ENCODE results near the gene ZNF417. TPM values are rescaled to one million over a fixed set of nuclear protein-coding genes. Genes with fewer than 3 reads are reported as not detected.
A peak's percentile ranks its signal among the peaks of the same experiment; 100 is the strongest.

ZNF417 gene
- total RNA-seq, 1 donor from 2014 or later = 14.2 TPM

DNA sequence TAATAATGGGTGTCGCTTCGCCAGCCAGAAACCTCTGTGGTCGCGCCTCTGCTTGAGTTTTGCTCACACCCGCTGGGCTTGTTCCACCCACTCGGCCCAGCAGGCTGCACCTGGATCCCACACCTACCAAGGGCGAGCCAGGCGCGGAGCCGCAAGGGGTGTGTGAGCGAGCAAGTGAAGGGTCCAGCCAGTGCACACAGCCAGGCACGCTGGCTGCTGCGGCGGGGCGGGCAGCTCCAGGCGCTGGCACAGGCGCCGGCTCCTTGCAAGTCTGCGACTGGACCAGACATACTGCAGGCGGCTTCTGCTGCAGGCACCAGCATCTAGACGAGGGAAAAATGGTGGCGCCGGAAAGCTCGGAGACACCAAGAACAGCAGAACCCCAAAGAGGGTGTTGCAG, 32.9 kb upstream of the ZNF417 start:
- no peak for DNase-seq (ENCODE audit: low read depth)
- TF ChIP-seq, protein P1, sequence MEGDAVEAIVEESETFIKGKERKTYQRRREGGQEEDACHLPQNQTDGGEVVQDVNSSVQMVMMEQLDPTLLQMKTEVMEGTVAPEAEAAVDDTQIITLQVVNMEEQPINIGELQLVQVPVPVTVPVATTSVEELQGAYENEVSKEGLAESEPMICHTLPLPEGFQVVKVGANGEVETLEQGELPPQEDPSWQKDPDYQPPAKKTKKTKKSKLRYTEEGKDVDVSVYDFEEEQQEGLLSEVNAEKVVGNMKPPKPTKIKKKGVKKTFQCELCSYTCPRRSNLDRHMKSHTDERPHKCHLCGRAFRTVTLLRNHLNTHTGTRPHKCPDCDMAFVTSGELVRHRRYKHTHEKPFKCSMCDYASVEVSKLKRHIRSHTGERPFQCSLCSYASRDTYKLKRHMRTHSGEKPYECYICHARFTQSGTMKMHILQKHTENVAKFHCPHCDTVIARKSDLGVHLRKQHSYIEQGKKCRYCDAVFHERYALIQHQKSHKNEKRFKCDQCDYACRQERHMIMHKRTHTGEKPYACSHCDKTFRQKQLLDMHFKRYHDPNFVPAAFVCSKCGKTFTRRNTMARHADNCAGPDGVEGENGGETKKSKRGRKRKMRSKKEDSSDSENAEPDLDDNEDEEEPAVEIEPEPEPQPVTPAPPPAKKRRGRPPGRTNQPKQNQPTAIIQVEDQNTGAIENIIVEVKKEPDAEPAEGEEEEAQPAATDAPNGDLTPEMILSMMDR (IDR thresholded peaks at IDR 0.05; ENCODE audit: insufficient read depth, low read length, severe bottlenecking) = no peak
- no peak for FAIRE-seq
- Histone ChIP-seq H3K4me3 (ENCODE audit: low read depth, low read length) (no peak overlapping the region), H3K36me3 (ENCODE audit: control insufficient read depth, insufficient read depth, low read length) (no peaks in the 10 kb centered on the region), H3K27me3 (ENCODE audit: control insufficient read depth, insufficient read depth, low read length) (no peaks in the 10 kb centered on the region)

DNA sequence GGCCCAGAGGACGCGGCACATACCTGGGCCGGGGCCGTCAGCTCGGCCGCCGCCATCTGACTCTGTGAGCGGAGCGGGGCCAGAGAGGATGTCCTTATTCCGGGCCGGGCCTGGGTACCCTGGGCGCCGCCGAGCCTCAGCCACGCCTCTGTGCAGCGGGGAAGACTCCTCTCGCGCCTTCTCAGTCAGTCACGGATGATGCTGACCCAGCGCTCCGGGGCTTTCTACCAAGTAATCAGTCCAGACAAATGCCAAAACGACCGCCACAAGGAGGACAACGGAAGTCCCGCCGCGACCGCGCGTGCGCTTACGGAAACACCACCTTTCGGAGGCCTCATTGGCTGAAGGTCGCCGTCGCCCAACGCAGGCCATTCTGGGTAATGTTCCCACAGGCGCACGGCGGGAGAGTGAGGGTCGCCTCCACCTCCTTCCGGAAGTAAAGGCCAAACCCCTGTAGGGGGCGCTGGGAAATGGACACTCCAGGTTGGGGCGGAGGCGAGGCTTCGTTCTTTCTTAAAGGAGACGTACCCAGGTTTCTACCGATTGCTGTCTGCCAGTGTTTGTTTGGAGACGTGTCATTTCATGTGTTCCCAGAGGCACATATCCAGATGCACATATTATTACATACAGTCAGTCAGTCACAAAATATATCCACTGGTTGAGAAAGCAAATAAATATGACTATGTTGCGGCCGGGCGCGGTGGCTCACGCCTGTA, 31.2 kb upstream of the ZNF417 start, which contains the start of gene ZNF256:
Gene ZNF256, minus strand, starts transcription at position 288 of the 716 bp plus-strand sequence. Its CDS starts 232 bp downstream, at position 56.
- FAIRE-seq (peak; percentile 47), DNase-seq (ENCODE audit: low read depth) (peak; percentile 86)
- H3K36me3 ChIP-seq (ENCODE audit: control insufficient read depth, insufficient read depth, low read length) = peaks cover 6% of the 10 kb centered on the region
- TF ChIP-seq, protein P1 (IDR thresholded peaks at IDR 0.05; ENCODE audit: insufficient read depth, low read length, severe bottlenecking) = peak; percentile 78
- H3K4me3 ChIP-seq (ENCODE audit: low read depth, low read length) = peak within 1 kb of the TSS; percentile 86
- H3K27me3 ChIP-seq (ENCODE audit: control insufficient read depth, insufficient read depth, low read length) = no peaks in the 10 kb centered on the region

DNA sequence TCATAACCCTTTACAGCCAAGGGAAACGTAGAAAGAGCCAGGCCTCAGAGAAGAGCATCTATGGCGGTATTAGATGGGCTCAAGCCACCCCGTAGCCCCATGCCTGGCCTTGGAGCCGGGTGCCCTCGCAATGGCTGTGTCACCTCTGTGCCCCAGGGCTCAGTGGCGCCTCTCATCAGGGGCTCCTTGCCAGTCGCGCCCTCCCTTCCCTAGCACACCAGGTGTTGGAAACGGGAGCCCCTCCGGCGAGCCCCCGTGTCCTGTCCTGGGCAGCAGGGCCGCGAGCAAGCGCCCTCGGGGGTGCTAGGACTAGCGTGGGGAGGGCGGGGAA, 30.7 kb upstream of the ZNF417 start:
- peaks cover 11% of the 10 kb centered on the region for H3K36me3 ChIP-seq (ENCODE audit: control insufficient read depth, insufficient read depth, low read length)
- TF ChIP-seq, protein P1 (IDR thresholded peaks at IDR 0.05; ENCODE audit: insufficient read depth, low read length, severe bottlenecking) = no peak
- DNase-seq (ENCODE audit: low read depth) = no peak
- H3K27me3 ChIP-seq (ENCODE audit: control insufficient read depth, insufficient read depth, low read length) = no peaks in the 10 kb centered on the region
- H3K4me3 ChIP-seq (ENCODE audit: low read depth, low read length) = peak overlapping the region; percentile 86
- FAIRE-seq = no peak

DNA sequence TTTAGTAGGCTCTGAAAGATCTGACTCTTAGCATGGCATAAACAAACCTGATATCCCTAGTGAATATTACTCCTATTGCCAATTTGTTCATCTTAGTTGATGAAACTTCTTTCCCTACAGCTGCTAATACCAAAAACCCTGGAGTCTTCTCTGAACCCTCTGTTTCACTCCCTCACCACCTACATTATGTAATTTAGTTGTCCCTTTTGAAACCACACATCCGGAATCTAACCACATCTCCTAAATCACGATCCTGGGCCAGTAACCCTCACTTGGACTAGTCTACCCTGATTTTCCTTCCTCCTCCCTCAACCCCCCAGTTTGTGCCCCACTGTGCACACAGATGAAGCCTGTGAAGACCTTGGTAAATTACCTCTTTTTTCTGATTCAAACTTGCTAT, 29.9 kb upstream of the ZNF417 start:
- FAIRE-seq = no peak
- TF ChIP-seq, protein P1 (IDR thresholded peaks at IDR 0.05; ENCODE audit: insufficient read depth, low read length, severe bottlenecking) = no peak

DNA sequence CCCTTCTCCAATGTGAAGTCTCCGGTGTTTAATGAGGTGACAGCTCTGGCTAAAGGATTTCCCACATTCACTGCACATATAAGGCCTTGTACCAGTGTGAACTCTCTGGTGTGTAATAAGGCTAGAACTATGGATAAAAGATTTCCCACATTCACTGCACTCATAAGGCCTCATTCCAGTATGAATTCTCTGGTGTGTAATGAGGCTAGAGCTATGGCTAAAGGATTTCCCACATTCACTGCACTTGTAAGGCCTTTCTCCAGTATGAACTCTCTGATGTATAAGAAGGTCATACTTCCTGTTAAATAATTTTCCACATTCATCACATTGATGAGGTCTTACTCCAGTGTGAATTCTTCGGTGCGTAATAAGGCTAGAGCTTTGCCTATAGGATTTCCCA, 25.2 kb upstream of the ZNF417 start:
- DNase-seq (ENCODE audit: low read depth) (no peak), FAIRE-seq (no peak)
- no peak overlapping the region for H3K4me3 ChIP-seq (ENCODE audit: low read depth, low read length)
- peaks cover 20% of the 10 kb centered on the region for H3K36me3 ChIP-seq (ENCODE audit: control insufficient read depth, insufficient read depth, low read length)
- TF ChIP-seq, protein P1 (IDR thresholded peaks at IDR 0.05; ENCODE audit: insufficient read depth, low read length, severe bottlenecking) = no peak
- no peaks in the 10 kb centered on the region for H3K27me3 ChIP-seq (ENCODE audit: control insufficient read depth, insufficient read depth, low read length)

More for the DNA sequence above, 29.9 kb upstream of the ZNF417 start:
- DNase-seq (ENCODE audit: low read depth) = no peak
- Histone ChIP-seq H3K4me3 (ENCODE audit: low read depth, low read length) (peak overlapping the region; percentile 86), H3K27me3 (ENCODE audit: control insufficient read depth, insufficient read depth, low read length) (no peaks in the 10 kb centered on the region), H3K36me3 (ENCODE audit: control insufficient read depth, insufficient read depth, low read length) (peaks cover 18% of the 10 kb centered on the region)

DNA sequence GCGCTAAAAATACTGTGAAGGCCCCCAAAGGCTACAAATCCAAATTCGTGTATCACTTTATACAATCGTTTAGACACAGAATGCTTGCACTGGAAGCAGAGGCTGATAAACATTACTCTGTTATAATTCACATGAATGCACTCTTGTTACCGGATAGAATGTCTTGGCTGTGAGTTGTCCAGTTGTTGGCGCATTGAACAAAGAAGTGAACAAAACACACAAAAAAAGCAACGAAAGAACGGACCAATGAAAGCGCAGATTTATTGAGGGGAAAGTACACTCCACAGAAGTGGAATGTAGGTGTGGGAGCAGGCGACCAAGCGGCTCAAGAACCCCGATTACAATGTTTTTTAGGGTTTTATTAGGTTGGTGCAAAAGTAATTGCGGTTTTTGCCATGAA, 19.3 kb upstream of the ZNF417 start:
- TF ChIP-seq, protein P1 (IDR thresholded peaks at IDR 0.05; ENCODE audit: insufficient read depth, low read length, severe bottlenecking) = no peak
- no peak for FAIRE-seq
- Histone ChIP-seq H3K4me3 (ENCODE audit: low read depth, low read length) (no peak overlapping the region), H3K27me3 (ENCODE audit: control insufficient read depth, insufficient read depth, low read length) (no peaks in the 10 kb centered on the region), H3K36me3 (ENCODE audit: control insufficient read depth, insufficient read depth, low read length) (peaks cover 1% of the 10 kb centered on the region)
- DNase-seq (ENCODE audit: low read depth) = no peak
